NOMO-1 treated with dmso at 0.1 percent for 144 hours (cell line): Measurements from ENCODE around the gene RANBP1.

Experiments used
- DNase-seq: peaks from one replicate; lab custom pipeline; 2025; ENCODE audit not compliant: unreplicated experiment; lab: John Stamatoyannopoulos, UW

Gene RANBP1

GRCh38 chr22:20107951-20108756 is 7.8 kb upstream of the RANBP1 start:
- no peak for DNase-seq

DNA sequence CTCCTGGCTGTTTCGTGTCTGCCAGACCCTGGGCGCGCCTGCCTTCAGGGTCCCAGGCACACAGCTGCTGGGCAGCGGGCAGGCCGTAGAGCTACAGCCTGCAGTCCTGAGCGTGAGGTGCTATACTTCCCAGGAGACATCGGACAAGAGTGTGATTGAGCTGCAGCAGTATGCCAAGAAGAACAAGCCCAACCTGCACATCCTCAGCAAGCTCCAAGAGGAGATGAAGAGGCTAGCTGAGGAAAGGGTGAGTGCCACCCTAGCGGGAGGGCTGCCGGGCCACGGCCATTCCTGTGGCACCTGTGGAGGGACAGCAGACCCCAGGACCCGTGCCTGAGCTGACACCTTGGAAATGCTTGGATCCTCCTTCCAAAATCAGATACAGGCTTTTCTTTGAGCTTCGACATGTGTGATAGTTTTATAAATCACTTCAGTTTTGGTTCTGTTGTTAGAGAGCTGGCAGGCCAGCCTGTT is 7.1 kb upstream of the RANBP1 start:
- DNase-seq: no peak

DNA sequence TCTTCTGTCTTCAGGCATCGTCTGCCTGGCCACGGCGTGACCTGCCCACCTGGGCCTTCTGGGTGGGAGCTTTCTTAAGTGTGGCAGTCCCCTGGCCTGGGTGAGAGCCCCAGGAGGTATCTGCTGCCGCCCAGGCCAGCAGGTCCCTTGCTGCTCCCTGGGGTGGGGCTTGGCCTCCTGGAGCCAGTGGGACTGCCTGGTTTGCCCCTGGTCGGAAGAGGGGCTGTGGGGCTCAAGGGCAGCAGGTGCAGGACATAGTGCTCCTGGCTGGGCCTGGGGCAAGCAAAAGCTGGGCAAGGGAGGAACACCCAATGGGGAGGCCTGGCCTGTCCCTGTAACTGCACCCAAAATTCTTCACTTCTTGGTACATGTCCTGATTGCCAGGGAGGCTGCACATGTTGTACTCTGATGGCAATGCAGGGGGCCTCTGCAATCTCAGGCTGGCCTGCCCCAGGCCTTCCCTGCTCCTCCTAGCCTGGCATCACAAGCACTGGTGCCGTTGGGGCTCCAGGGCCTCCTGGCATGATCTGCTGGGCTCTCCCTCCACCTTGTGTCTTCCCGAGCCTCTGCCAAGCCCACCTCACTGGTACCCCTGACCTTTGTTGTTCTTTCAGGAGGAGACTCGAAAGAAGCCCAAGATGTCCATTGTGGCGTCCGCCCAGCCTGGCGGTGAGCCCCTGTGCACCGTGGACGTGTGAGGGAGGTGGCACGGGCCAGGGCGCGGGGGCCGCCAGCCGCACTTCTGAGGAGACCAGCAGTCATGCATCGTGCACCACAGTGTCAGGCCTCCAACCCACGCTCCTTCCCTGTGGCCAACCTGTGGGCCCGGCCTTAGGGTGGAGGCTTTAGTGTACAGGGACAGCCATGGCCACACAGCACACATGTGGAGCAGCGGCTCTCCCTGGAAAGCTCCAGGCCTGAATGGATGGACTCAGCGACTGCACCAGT is 6.2 kb upstream of the RANBP1 start:
- DNase-seq: no peak

DNA sequence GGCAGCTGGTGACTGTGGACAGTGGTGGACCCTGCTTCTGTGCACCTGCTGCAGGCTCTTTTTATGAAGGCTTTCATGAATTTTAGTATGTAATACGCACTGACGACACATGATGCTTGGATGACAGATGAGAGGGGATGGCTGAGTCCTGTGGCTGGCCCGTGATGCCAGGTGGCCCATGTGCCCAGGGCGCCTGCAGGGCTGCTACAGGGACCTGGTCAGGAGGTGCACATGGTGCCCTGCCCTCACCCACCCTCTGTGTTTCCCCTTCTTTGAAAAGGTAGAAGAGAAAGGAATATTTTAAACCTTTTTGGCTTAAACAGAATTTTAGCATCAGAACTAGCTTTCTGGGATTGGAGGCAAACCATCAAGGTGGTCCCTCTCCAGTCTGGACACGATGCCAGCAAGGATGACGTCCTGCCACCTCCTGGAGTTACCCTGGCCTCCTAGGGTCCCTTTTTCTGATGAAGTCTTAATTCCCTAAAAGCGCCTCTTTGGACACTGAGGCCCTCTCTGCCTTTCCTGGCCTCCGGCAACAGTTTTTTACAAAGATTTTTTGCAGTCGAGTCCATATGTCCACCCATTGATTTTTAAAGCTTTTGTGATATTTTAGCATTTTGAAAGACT is 5.4 kb upstream of the RANBP1 start:
- DNase-seq: no peak

- DNase-seq: peak; percentile 30
These were observed 4.7 kb upstream of the RANBP1 start for GRCh38 chr22:20111045-20111688.

GRCh38 chr22:20111689-20112622 is 3.9 kb upstream of the RANBP1 start:
- no peak for DNase-seq

GRCh38 chr22:20112623-20113511 is 3.0 kb upstream of the RANBP1 start:
- DNase-seq: no peak

DNA sequence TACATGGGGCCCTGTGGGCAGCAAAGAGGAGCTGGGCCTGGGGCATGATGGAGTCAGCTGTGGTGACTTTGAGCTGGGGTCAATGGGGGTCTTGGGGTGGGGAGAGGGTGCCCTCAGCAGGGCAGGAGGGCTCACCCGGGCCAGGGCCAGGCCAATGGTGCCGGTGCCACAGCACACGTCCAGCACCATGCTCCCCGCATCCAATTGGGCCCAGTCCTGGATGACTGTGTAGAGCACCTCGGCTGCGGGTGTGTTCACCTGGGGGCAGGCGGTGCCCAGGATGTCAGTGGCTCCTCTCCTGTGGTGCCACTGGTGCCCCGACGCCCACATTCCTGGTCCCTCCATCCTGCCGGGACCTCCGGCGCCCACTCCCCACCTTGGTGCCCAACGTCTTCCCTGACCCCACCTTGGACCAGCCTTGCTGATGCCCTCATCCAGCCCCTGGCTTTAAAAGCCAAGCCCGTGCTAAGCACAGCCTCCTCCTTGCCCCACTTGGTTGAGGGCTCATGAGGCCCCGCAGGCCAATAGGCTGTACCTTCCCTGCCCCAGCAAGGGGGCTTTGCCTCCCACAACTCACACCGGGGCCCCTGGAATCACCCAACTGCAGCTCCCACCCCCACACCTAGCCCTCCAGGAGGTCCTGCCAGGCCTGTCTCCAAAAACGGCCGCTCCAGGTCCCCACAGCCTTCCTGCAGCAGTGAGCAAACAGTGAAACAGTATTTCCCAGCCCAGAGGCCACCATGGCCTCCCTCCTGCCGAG is 2.2 kb upstream of the RANBP1 start:
- no peak for DNase-seq

DNA sequence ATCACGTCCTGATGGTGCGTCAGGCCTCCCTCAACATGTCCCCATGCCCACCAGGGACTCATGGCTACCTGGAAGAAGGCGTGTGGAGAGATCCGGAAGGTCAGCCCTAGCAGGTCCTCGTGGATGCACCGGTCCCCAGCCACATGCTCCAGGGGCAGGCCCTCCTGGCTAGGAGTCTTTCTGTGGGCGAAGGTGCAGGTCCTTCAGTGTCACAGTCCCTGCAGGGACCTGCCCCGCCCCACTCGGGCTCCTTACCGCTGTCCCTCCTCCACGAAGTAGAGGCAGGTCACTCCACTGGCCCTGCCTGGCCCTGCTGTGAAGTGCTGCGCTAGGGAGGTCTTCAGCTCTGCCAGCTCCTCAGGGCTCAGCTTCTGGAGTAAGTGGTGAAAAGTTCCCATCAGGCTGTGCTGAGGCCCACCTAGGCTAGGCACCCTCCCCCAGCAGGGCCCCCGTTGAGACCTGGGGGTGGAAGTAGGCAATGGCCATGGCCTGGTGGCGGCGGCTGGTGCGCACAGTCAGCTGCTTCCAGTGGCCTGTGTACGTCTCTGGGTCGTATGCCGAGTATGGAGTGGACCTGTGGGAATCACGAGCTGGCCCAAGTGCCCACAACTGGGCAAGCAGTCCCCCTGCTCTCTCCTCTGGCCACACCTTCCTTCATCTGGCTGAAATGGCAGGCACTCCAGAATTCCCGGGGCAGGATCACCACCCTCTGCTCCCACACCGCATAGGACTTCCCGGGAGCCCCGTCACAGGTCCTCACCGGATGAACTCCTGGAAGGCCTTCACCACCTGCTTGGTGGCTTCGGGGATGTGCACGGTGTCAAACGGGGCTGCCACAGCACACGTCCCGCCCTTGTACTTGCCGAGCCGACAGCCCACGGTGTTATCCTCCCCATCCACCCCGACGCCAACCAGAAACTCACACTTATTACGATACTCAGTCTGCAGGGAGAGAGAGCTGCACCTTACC is 1.1 kb upstream of the RANBP1 start:
- DNase-seq: no peak

DNA sequence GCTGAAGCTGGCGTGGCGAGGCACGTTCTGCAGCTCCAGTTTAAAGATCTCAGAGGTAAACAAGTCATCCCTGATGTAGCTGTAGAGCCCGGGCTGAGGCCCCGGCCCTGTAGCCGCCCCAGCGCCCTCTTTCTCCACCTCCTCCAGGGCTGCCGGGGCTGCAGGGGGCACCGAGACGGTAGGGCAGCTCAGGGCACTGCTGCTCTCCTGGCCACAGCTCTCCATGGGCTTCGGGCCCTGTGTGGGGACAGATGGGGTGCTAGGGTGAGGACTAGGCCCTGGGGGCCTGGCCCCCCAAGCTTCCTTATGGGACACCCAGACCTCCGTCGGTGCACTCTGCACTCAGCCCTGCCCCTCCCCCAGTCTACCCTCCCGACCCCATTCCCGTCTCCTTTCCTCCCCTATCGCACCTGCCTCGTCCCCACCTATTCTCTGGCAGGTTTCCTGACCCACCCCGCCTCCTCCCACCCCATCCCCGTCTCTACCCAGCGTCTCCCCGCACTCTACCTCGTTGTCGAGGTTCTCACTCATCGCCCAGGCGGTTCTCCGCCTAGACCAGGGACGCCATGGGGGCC is 559 bp downstream of the RANBP1 start:
- DNase-seq: no peak

DNA sequence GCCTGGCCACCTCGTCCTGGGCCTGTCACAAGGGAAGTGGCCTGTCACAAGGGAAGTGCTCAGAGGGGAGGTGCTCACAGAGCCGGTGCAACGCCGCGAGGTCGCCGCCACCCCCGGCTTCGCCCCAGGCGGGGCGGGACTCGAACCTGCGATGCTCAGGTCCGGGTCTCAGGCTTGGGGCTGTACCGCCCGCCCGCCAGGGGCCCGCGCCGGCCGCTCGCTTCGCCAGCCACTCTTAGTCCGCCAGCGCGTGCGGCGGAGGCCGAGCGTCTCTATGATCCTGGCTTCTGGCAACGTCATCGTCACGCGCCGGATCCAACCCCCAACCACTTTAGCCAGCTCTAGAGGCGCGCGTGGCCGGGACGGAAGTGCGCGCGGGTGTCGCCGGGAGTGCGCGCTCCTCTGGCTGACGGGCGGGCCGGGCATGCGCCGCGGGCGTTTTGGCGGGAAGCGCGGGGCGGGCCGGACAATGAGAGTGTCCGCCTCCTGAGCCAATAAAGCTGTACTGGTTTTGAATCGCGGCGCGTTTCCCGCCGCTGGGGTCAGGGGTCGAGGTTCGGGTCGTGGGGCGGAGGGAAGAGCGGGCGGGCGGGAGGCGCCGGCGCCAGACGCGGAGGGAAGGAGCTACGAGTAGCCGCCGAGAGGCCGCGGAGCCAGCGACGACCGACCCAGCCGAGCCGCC is 1.2 kb downstream of the RANBP1 start, which contains the start of gene TRMT2A:
Gene TRMT2A (minus strand): TSS at position 276 of the 682 bp plus-strand sequence. CDS start 320 bp downstream, outside the sequence.
- DNase-seq: peak; percentile 95

- DNase-seq: peak; percentile 14
These were observed 1.9 kb downstream of the RANBP1 start for GRCh38 chr22:20117633-20118299.

GRCh38 chr22:20118300-20119020 is 2.6 kb downstream of the RANBP1 start:
- DNase-seq: no peak

GRCh38 chr22:20121856-20122415 is 6.0 kb downstream of the RANBP1 start:
- no peak for DNase-seq
